SK-N-SH (cell line): ENCODE results near the gene ASB4. TPM values are rescaled to one million over a fixed set of nuclear protein-coding genes. Genes with fewer than 3 reads are reported as not detected.

Source experiments
- CTCF ChIA-PET: fragments of 300-600, 350-600 bp; formaldehyde crosslinking; extraction: SDS; loops from one replicate; lab custom pipeline; 2021; lab: Yijun Ruan, JAX
- POLR2A ChIA-PET: fragments of 350-600 bp; sonication (Branson Sonifier 250); formaldehyde crosslinking; extraction: SDS; loops from one replicate; lab custom pipeline; 2020; ENCODE audit warnings: antibody characterized with exemption, inconsistent platforms; lab: Yijun Ruan, JAX
- DNase-seq: peaks from one replicate; pipeline ENCODE4 v3.0.0; 2012
- H2AFZ ChIP-seq: fragments of 200-600 bp; sonication (generic); 2 replicates; pipeline ENCODE4 v1.8.1; 2016; ENCODE audit warnings: antibody characterized with exemption, mild to moderate bottlenecking, low read depth
- H3F3A ChIP-seq: fragments of 200-600 bp; sonication (generic); replicated peaks from 2 replicates; pipeline ENCODE3; 2016; ENCODE audit warnings: antibody characterized with exemption, mild to moderate bottlenecking; ENCODE audit not compliant: insufficient read depth
- H3K27ac ChIP-seq, 2 experiments: fragments of 200-500 bp in 1 of 2; fragments of 200-600 bp in 1 of 2; sonication (Bioruptor generic) in 1 of 2; sonication (generic), shearing (Covaris generic) in 1 of 2; 2 replicates each; pipeline versions ENCODE4 v1.5.1 to v1.6.1; 2014 to 2016; ENCODE audit warnings: low read depth in 2 of 2, inconsistent platforms in 1 of 2, low read length in 1 of 2, mild to moderate bottlenecking in 1 of 2, mixed read lengths in 1 of 2
- H3K27me3 ChIP-seq: fragments of 200-600 bp; sonication (generic), shearing (Covaris generic); 2 replicates; pipeline ENCODE4 v1.6.1; 2016; ENCODE audit warnings: mixed run types; ENCODE audit not compliant: insufficient read depth
- H3K36me3 ChIP-seq, 2 experiments: fragments of 200-500 bp in 1 of 2; fragments of 200-600 bp in 1 of 2; sonication (Bioruptor generic) in 1 of 2; sonication (generic) in 1 of 2; replicated peaks in 1 of 2; 2 replicates each; pipeline versions ENCODE3 to v1.5.1; 2014 to 2016; ENCODE audit warnings: low read length in 1 of 2, mild to moderate bottlenecking in 1 of 2; ENCODE audit not compliant: insufficient read depth in 2 of 2, control insufficient read depth in 1 of 2
- H3K4me1 ChIP-seq, 2 experiments: fragments of 200-500 bp in 1 of 2; fragments of 200-600 bp in 1 of 2; sonication (Bioruptor generic) in 1 of 2; sonication (generic), shearing (Covaris generic) in 1 of 2; 2 replicates each; pipeline versions ENCODE4 v1.5.1 to v1.6.1; 2014 to 2016; ENCODE audit warnings: low read depth in 1 of 2, low read length in 1 of 2, mixed run types in 1 of 2; ENCODE audit not compliant: insufficient read depth in 2 of 2, control insufficient read depth in 1 of 2
- H3K4me2 ChIP-seq: fragments of 200-600 bp; sonication (generic), shearing (Covaris generic); 2 replicates; pipeline ENCODE4 v1.6.1; 2017; ENCODE audit warnings: mixed run types
- H3K4me3 ChIP-seq, 2 experiments: fragments of 200-500 bp in 1 of 2; fragments of 200-600 bp in 1 of 2; sonication (Bioruptor generic) in 1 of 2; sonication (generic), shearing (Covaris generic) in 1 of 2; 2 replicates each; pipeline versions ENCODE4 v1.5.1 to v1.8.1; 2014 to 2016; ENCODE audit warnings: low read depth in 2 of 2, inconsistent platforms in 1 of 2, low read length in 1 of 2, mild to moderate bottlenecking in 1 of 2, mixed read lengths in 1 of 2, moderate library complexity in 1 of 2
- H3K79me2 ChIP-seq: fragments of 200-600 bp; sonication (generic); 2 replicates; pipeline ENCODE4 v1.8.1; 2017; ENCODE audit warnings: mild to moderate bottlenecking; ENCODE audit not compliant: insufficient read depth
- H3K9ac ChIP-seq: fragments of 200-600 bp; sonication (generic); 2 replicates; pipeline ENCODE4 v1.6.1; 2017; ENCODE audit warnings: mixed run types
- H3K9me2 ChIP-seq: fragments of 200-600 bp; sonication (generic); 2 replicates; pipeline ENCODE4 v1.6.1; 2017; ENCODE audit warnings: mixed run types
- H3K9me3 ChIP-seq: fragments of 200-600 bp; sonication (generic); 2 replicates; pipeline ENCODE4 v1.6.1; 2017; ENCODE audit warnings: mixed run types, mild to moderate bottlenecking, moderate library complexity
- H4K20me1 ChIP-seq: fragments of 200-600 bp; sonication (generic); 2 replicates; pipeline ENCODE4 v1.6.1; 2017; ENCODE audit warnings: mild to moderate bottlenecking, mixed run types; ENCODE audit not compliant: insufficient read depth
- CHD2 ChIP-seq: fragments of 150-350 bp; IDR thresholded peaks from 2 replicates; pipeline ENCODE4 v1.6.1; 2018; ENCODE audit warnings: low read length; ENCODE audit not compliant: partially characterized antibody
- CTCF ChIP-seq: fragments of 200-600 bp; sonication (generic); IDR thresholded peaks from 2 replicates; pipeline ENCODE4 v1.6.1; 2017; ENCODE audit warnings: antibody characterized with exemption, mild to moderate bottlenecking, moderate library complexity
- ELF1 ChIP-seq: IDR thresholded peaks from 2 replicates; pipeline ENCODE4 v1.4.0; 2012
- EZH2phosphoT487 ChIP-seq: fragments of 200-600 bp; sonication (generic); IDR thresholded peaks from 2 replicates; pipeline ENCODE4 v1.6.1; 2017; ENCODE audit warnings: low read depth, mixed run types, mild to moderate bottlenecking, antibody characterized with exemption, moderate library complexity, borderline replicate concordance
- FOSL2 ChIP-seq: IDR thresholded peaks from 2 replicates; pipeline ENCODE4 v1.4.0; 2012; ENCODE audit warnings: low read depth, mild to moderate bottlenecking, moderate library complexity, borderline replicate concordance
- FOXJ3 ChIP-seq: sonication (generic); formaldehyde crosslinking; IDR thresholded peaks from 2 replicates; pipeline ENCODE4 v1.5.1; 2020; ENCODE audit warnings: mild to moderate bottlenecking, missing genetic modification reagents
- FOXM1 ChIP-seq: IDR thresholded peaks from 2 replicates; pipeline ENCODE4 v1.4.0; 2012; ENCODE audit warnings: low read depth, mild to moderate bottlenecking
- GABPA ChIP-seq: IDR thresholded peaks from 2 replicates; pipeline ENCODE4 v1.4.0; 2012; ENCODE audit warnings: low read depth, mild to moderate bottlenecking
- GATA2 ChIP-seq: sonication (generic); formaldehyde crosslinking; IDR thresholded peaks from 2 replicates; pipeline ENCODE4 v1.5.0; 2020; ENCODE audit warnings: mild to moderate bottlenecking, missing genetic modification reagents
- JUND ChIP-seq: IDR thresholded peaks from 2 replicates; pipeline ENCODE4 v1.4.0; 2012
- MAX ChIP-seq: IDR thresholded peaks from 2 replicates; pipeline ENCODE4 v1.4.0; 2012; ENCODE audit warnings: low read depth
- NFIC ChIP-seq: IDR thresholded peaks from 2 replicates; pipeline ENCODE4 v1.4.0; 2012; ENCODE audit warnings: borderline replicate concordance
- NRF1 ChIP-seq: IDR thresholded peaks from 2 replicates; pipeline ENCODE4 v1.6.1; 2012; ENCODE audit warnings: low read depth, mild to moderate bottlenecking, low read length
- POLR2AphosphoS5 ChIP-seq: IDR thresholded peaks from 2 replicates; pipeline ENCODE4 v1.6.1; 2012; ENCODE audit warnings: low read depth, low read length
- RAD21 ChIP-seq: IDR thresholded peaks from 2 replicates; pipeline ENCODE4 v1.6.1; 2012; ENCODE audit warnings: mild to moderate bottlenecking, low read length
- RFX5 ChIP-seq: IDR thresholded peaks from 2 replicates; pipeline ENCODE4 v1.6.1; 2012; ENCODE audit warnings: mild to moderate bottlenecking, improper control_type of control experiment, low read length
- RXRA ChIP-seq: IDR thresholded peaks from 2 replicates; pipeline ENCODE4 v1.4.0; 2012; ENCODE audit warnings: low read depth, mild to moderate bottlenecking, borderline replicate concordance
- USF1 ChIP-seq: IDR thresholded peaks from 2 replicates; pipeline ENCODE4 v1.4.0; 2012; ENCODE audit warnings: low read depth, borderline replicate concordance
- USF2 ChIP-seq: fragments of 150-350 bp; IDR thresholded peaks from 2 replicates; pipeline ENCODE4 v1.6.1; 2017; ENCODE audit warnings: antibody characterized with exemption, low read length, low read depth, borderline replicate concordance
- WGBS: methylation state at CpG from one replicate; pipeline ENCODE4 v1.1.6; 2017; ENCODE audit warnings: low lambda C conversion rate; 5-methylcytosine and 5-hydroxymethylcytosine counted together
- polyA plus RNA-seq, 3 experiments: library from polyadenylated mRNA; depleted of rRNA; stranded (reverse); fragments of >200 nt; gene quantifications; 2 replicates each; pipeline ENCODE4 v1.2.3, GENCODE V29; 2012
- TF ChIP-seq, protein P1 (sequence below): IDR thresholded peaks from 2 replicates; pipeline ENCODE4; 2012

The ASB4 gene
- polyA plus RNA-seq, 1 of the 3 experiments (the other 2 are of a cell fraction), result not detected

- no peaks in the 10 kb centered on the region for H3K79me2 ChIP-seq
- no peaks in the 10 kb centered on the region for H3K36me3 ChIP-seq
- no peak for DNase-seq
- no peaks in the 10 kb centered on the region for H3K4me1 ChIP-seq
- H3K4me3 ChIP-seq, result no peak overlapping the region
- no peak overlapping the region for H2AFZ ChIP-seq
- 23% methylated on average over 2 of the region's 2 CpGs for WGBS
- H3K9ac ChIP-seq, result no peak overlapping the region
- no peak overlapping the region for H3K4me2 ChIP-seq
- no peaks in the 10 kb centered on the region for H3F3A ChIP-seq
- H3K27me3 ChIP-seq, result peaks cover 54% of the 10 kb centered on the region
- H3K27ac ChIP-seq, result no peak overlapping the region
- no peak; the same call in 1 of the 2 replicates for TF ChIP-seq EZH2phosphoT487
- TF ChIP-seq CHD2, result no peak
- TF ChIP-seq USF1, result no peak
- no peak for TF ChIP-seq ELF1
- TF ChIP-seq, protein P1, sequence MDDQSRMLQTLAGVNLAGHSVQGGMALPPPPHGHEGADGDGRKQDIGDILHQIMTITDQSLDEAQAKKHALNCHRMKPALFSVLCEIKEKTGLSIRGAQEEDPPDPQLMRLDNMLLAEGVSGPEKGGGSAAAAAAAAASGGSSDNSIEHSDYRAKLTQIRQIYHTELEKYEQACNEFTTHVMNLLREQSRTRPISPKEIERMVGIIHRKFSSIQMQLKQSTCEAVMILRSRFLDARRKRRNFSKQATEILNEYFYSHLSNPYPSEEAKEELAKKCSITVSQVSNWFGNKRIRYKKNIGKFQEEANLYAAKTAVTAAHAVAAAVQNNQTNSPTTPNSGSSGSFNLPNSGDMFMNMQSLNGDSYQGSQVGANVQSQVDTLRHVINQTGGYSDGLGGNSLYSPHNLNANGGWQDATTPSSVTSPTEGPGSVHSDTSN, result no peak
- TF ChIP-seq RFX5, result no peak
- no peak for TF ChIP-seq USF2
- TF ChIP-seq NFIC, result no peak
- no peaks in the 10 kb centered on the region for H3K9me3 ChIP-seq
- POLR2A ChIA-PET, result no interaction called here
- CTCF ChIA-PET, result interaction anchor here (0.6 to 26.6 kb wide), 5 partner anchors 9 to 153 kb away, joined by 3 to 530 read pairs (median 8); no protein-coding TSS in a partner anchor
- H4K20me1 ChIP-seq, result no peaks in the 10 kb centered on the region
- no peaks in the 10 kb centered on the region for H3K9me2 ChIP-seq
Measured at GRCh38 chr7:95536656-95537311, 51.0 kb downstream of the ASB4 start.

GRCh38 chr7:95537468-95537867 lies 51.7 kb downstream of the ASB4 start:
- POLR2A ChIA-PET, result no interaction called here
- no peaks in the 10 kb centered on the region for H4K20me1 ChIP-seq
- H3K9ac ChIP-seq, result no peak overlapping the region
- peaks cover 53% of the 10 kb centered on the region; the same call in 1 of the 2 replicates for H3K27me3 ChIP-seq
- H3K4me1 ChIP-seq, result no peaks in the 10 kb centered on the region
- no peak for DNase-seq
- H3K4me2 ChIP-seq, result no peak overlapping the region
- no peaks in the 10 kb centered on the region for H3K36me3 ChIP-seq
- H2AFZ ChIP-seq, result no peak overlapping the region
- TF ChIP-seq NRF1 (no peak), CTCF (no peak), JUND (no peak), FOSL2 (no peak), FOXM1 (no peak), MAX (no peak), FOXJ3 (CRISPR knock-in tag) (no peak), POLR2AphosphoS5 (no peak), EZH2phosphoT487 (no peak), GABPA (no peak), RAD21 (no peak), GATA2 (no peak), RXRA (no peak)
- CTCF ChIA-PET, result interaction anchor here (2.6 to 26.6 kb wide), 3 partner anchors 9 to 153 kb away, joined by 6 to 530 read pairs (median 20); no protein-coding TSS in a partner anchor
- H3K9me2 ChIP-seq, result no peaks in the 10 kb centered on the region
- WGBS, result 18% methylated on average over 2 of the region's 2 CpGs
- H3K9me3 ChIP-seq, result no peaks in the 10 kb centered on the region
- H3K4me3 ChIP-seq, result no peak overlapping the region
- no peak overlapping the region for H3K27ac ChIP-seq
- no peaks in the 10 kb centered on the region for H3K79me2 ChIP-seq
- H3F3A ChIP-seq, result no peaks in the 10 kb centered on the region
